HFF-Myc (cell line): ENCODE measurements around the gene APOB.

Source experiments
- DNase-seq: peaks from one replicate; pipeline ENCODE4 v3.0.0-alpha.2; 2011; ENCODE audit warnings: low read depth; ENCODE audit errors: extremely low read depth
- H3K4me3 ChIP-seq: replicated peaks from 2 replicates; pipeline ENCODE4 v1.5.1; 2011; ENCODE audit warnings: low read depth, mild to moderate bottlenecking, control low read depth, low read length
- CTCF ChIP-seq: IDR thresholded peaks from 2 replicates; pipeline ENCODE4 v1.5.1; 2012; ENCODE audit warnings: mild to moderate bottlenecking, low read depth, low read length, control low read depth; ENCODE audit errors: missing control alignments

The APOB gene

GRCh38 chr2:21043744-21044532 is at the start of gene APOB:
Gene APOB (minus strand): TSS chr2:21044073. CDS start chr2:21043945, 128 bp downstream.
- H3K4me3 ChIP-seq, result no peak within 1 kb of the TSS
- no peak for TF ChIP-seq CTCF
- no peak for DNase-seq

GRCh38 chr2:21092308-21092869 is 48.5 kb upstream of the APOB start:
- TF ChIP-seq CTCF, result no peak
- DNase-seq, result no peak
- no peak overlapping the region for H3K4me3 ChIP-seq

GRCh38 chr2:21084401-21084800 is 40.5 kb upstream of the APOB start:
- no peak for DNase-seq
- no peak for TF ChIP-seq CTCF

GRCh38 chr2:21083482-21083881 is 39.6 kb upstream of the APOB start:
- DNase-seq, result no peak
- TF ChIP-seq CTCF, result no peak
- no peak overlapping the region for H3K4me3 ChIP-seq

More at GRCh38 chr2:21084401-21084800, 40.5 kb upstream of the APOB start:
- no peak overlapping the region for H3K4me3 ChIP-seq

GRCh38 chr2:21078296-21078695 is 34.4 kb upstream of the APOB start:
- no peak overlapping the region for H3K4me3 ChIP-seq
- no peak for DNase-seq
- no peak for TF ChIP-seq CTCF

GRCh38 chr2:21072477-21073242 is 28.8 kb upstream of the APOB start:
- no peak for DNase-seq
- no peak overlapping the region for H3K4me3 ChIP-seq
- no peak for TF ChIP-seq CTCF
